Panc1 (cell line): Measurements from ENCODE around the gene OR52N1. TPM values are rescaled to one million over a fixed set of nuclear protein-coding genes. Genes with fewer than 3 reads are reported as not detected.

Source experiments
- ATAC-seq: fragments of 200-7000 bp; cut with Tn5 transposase; 2 replicates; pipeline ENCODE4 v1.9.1; 2020; ENCODE audit warnings: mild to moderate bottlenecking, moderate library complexity
- BruUV-seq: library from RNA; stranded (reverse); fragments of 400-500 nt; replicated peaks from 2 replicates; lab custom pipeline; 2021; lab: Mats Ljungman, UMichigan
- CTCF ChIA-PET: fragments of 300-600 bp; sonication (Branson Sonifier 250); formaldehyde crosslinking; loops from one replicate; lab custom pipeline; 2022; ENCODE audit warnings: antibody characterized with exemption; lab: Charles Lee
- POLR2A ChIA-PET: fragments of 300-600 bp; sonication (Branson Sonifier 250); formaldehyde crosslinking; loops from one replicate; lab custom pipeline; 2022; ENCODE audit warnings: antibody characterized with exemption; lab: Charles Lee
- DNase-seq: peaks from one replicate; pipeline ENCODE4 v3.0.0-alpha.2; 2010; ENCODE audit warnings: low read depth, low spot score
- H3K27ac ChIP-seq: 2 replicates; pipeline ENCODE4 v1.5.1; 2011; ENCODE audit warnings: mild to moderate bottlenecking, low read length, inconsistent platforms
- H3K27me3 ChIP-seq: fragments of 200-500 bp; sonication (Bioruptor generic); 2 replicates; pipeline ENCODE4 v1.6.0; 2014; ENCODE audit warnings: low read length, inconsistent platforms; ENCODE audit not compliant: control insufficient read depth, insufficient read depth
- H3K36me3 ChIP-seq: fragments of 200-500 bp; sonication (Bioruptor generic); 2 replicates; pipeline ENCODE4 v1.5.1; 2014; ENCODE audit warnings: inconsistent platforms, mild to moderate bottlenecking, low read length, moderate library complexity; ENCODE audit not compliant: control insufficient read depth, insufficient read depth
- H3K4me1 ChIP-seq: 2 replicates; pipeline ENCODE4 v1.5.1; 2011; ENCODE audit warnings: inconsistent platforms, mild to moderate bottlenecking, low read length, moderate library complexity; ENCODE audit not compliant: control insufficient read depth, insufficient read depth
- H3K4me3 ChIP-seq, 2 experiments: 2 replicates each; pipeline ENCODE4 v1.5.1; 2011 to 2012; ENCODE audit warnings: low read depth in 2 of 2, low read length in 2 of 2, mild to moderate bottlenecking in 2 of 2, inconsistent platforms in 1 of 2, moderate library complexity in 1 of 2
- H3K9me3 ChIP-seq: fragments of 200-500 bp; sonication (Bioruptor generic); 2 replicates; pipeline ENCODE4 v1.5.1; 2014; ENCODE audit warnings: low read depth, mild to moderate bottlenecking, inconsistent platforms, low read length, moderate library complexity; ENCODE audit not compliant: control insufficient read depth, insufficient read depth
- POLR2AphosphoS5 ChIP-seq: IDR thresholded peaks from 2 replicates; pipeline ENCODE4 v1.6.1; 2012; ENCODE audit warnings: mild to moderate bottlenecking, low read depth, low read length, moderate library complexity
- REST ChIP-seq, 2 experiments: IDR thresholded peaks; 2 replicates each; pipeline ENCODE4 v1.6.1; 2011 to 2012; ENCODE audit warnings: low read depth in 2 of 2, control low read depth in 1 of 2, low read length in 1 of 2, mild to moderate bottlenecking in 1 of 2, moderate library complexity in 1 of 2; ENCODE audit not compliant: insufficient read depth in 1 of 2
- SIN3A ChIP-seq: IDR thresholded peaks from 2 replicates; pipeline ENCODE4 v1.6.1; 2012; ENCODE audit warnings: low read depth, mild to moderate bottlenecking, low read length, moderate library complexity, borderline replicate concordance; ENCODE audit not compliant: insufficient read depth
- TCF7L2 ChIP-seq: IDR thresholded peaks from 2 replicates; pipeline ENCODE4 v1.6.1; 2011; ENCODE audit warnings: mild to moderate bottlenecking, low read depth, low read length, inconsistent platforms
- in situ Hi-C: cut with HindIII; loops from 2 replicates; pipeline ENCODE4 v1.10.0; 2016; ENCODE audit warnings: low sequenced_read_pairs, low pct_unique_long_range_greater_than_20kb
- intact Hi-C: fragments of 100-400 bp; cut with micrococcal nuclease; formaldehyde crosslinking; loops from one replicate; pipeline ENCODE4 v1.10.0; 2022; ENCODE audit not compliant: unreplicated experiment
- total RNA-seq: library from RNA; stranded (reverse); gene quantifications from one replicate; pipeline ENCODE4 v1.2.1, GENCODE V29; 2021; ENCODE audit not compliant: unreplicated experiment
- TF ChIP-seq, protein P1 (sequence below): fragments of 450-650 bp; IDR thresholded peaks from 2 replicates; pipeline ENCODE4 v1.5.1; 2017; ENCODE audit warnings: mild to moderate bottlenecking

OR52N1 gene
- total RNA-seq, 1 experiment from 2014 or later = not detected

DNA sequence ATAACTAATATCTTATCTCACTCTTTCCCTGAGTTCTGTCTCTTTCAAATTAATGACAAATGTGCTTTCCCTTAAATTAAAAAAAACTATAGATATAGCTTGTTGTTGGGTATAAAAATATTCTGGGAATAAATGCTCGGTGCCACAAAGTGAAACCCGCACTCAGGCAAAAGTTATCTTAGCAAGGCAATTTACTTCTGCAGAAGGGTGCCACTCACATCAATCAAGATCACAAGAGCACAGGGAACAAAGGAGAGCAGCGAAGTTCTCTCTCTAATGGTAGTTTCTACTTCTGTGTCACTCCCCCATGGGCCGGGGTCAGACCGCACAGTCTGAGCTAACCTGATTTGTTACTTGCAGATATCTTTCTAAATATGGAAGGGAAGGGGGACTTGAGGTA is 12.9 kb upstream of the OR52N1 start:
- ChIA-PET POLR2A (no interaction called here), CTCF (no interaction called here)
- intact Hi-C loops = no loop called here
- H3K4me1 ChIP-seq = peaks cover 6% of the 10 kb centered on the region
- DNase-seq (no peak), ATAC-seq (no peak)
- H3K27me3 ChIP-seq = no peaks in the 10 kb centered on the region; the same call in 1 of the 2 replicates
- in situ Hi-C loops = no loop called here
- H3K36me3 ChIP-seq = no peaks in the 10 kb centered on the region
- no peaks in the 10 kb centered on the region for H3K9me3 ChIP-seq
- no TSS peak for BruUV-seq
- no peak for TF ChIP-seq POLR2AphosphoS5
- no peak for TF ChIP-seq SIN3A
- TF ChIP-seq TCF7L2 = no peak
- no peak for TF ChIP-seq REST (IDR thresholded peaks at IDR 0.05; ENCODE audit: insufficient read depth in 1 of 2, low read depth in 2 of 2, low read length in 1 of 2)
- no peak overlapping the region for H3K27ac ChIP-seq
- H3K4me3 ChIP-seq = no peak overlapping the region

- Histone ChIP-seq H3K4me3 (no peak overlapping the region), H3K9me3 (no peaks in the 10 kb centered on the region), H3K27ac (no peak overlapping the region), H3K36me3 (no peaks in the 10 kb centered on the region), H3K4me1 (no peaks in the 10 kb centered on the region), H3K27me3 (no peaks in the 10 kb centered on the region)
- in situ Hi-C loops (no loop called here), intact Hi-C loops (no loop called here)
- no peak for TF ChIP-seq REST (IDR thresholded peaks at IDR 0.05; ENCODE audit: insufficient read depth in 1 of 2, low read depth in 2 of 2, low read length in 1 of 2)
- no peak for TF ChIP-seq SIN3A
- TF ChIP-seq TCF7L2 = no peak
- no peak for TF ChIP-seq POLR2AphosphoS5
- TF ChIP-seq, protein P1, sequence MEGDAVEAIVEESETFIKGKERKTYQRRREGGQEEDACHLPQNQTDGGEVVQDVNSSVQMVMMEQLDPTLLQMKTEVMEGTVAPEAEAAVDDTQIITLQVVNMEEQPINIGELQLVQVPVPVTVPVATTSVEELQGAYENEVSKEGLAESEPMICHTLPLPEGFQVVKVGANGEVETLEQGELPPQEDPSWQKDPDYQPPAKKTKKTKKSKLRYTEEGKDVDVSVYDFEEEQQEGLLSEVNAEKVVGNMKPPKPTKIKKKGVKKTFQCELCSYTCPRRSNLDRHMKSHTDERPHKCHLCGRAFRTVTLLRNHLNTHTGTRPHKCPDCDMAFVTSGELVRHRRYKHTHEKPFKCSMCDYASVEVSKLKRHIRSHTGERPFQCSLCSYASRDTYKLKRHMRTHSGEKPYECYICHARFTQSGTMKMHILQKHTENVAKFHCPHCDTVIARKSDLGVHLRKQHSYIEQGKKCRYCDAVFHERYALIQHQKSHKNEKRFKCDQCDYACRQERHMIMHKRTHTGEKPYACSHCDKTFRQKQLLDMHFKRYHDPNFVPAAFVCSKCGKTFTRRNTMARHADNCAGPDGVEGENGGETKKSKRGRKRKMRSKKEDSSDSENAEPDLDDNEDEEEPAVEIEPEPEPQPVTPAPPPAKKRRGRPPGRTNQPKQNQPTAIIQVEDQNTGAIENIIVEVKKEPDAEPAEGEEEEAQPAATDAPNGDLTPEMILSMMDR = no peak
- no TSS peak for BruUV-seq
- POLR2A ChIA-PET = no interaction called here
- ATAC-seq = no peak
- CTCF ChIA-PET = no interaction called here
- DNase-seq = no peak
Measured at GRCh38 chr11:5796541-5796940, 5.5 kb upstream of the OR52N1 start.
